LoVo (cell line): ENCODE measurements around the gene TMEM131.
A peak's percentile ranks its signal among the peaks of the same experiment; 100 is the strongest.

Source experiments
- DNase-seq: peaks from one replicate; pipeline ENCODE4 v3.0.0-alpha.2; 2016; ENCODE audit warnings: low spot score

TMEM131 gene

GRCh38 chr2:97992836-97993825 lies 2.6 kb downstream of the TMEM131 start:
- no peak for DNase-seq

GRCh38 chr2:97991081-97991856 lies 4.5 kb downstream of the TMEM131 start:
- DNase-seq: no peak

GRCh38 chr2:97988722-97989121 lies 7.0 kb downstream of the TMEM131 start:
- DNase-seq: no peak

- DNase-seq: no peak
Observed at GRCh38 chr2:97985998-97986397, 9.8 kb downstream of the TMEM131 start.

- no peak for DNase-seq
Observed at GRCh38 chr2:97983698-97984097, 12.1 kb downstream of the TMEM131 start.

- DNase-seq: no peak
Observed at GRCh38 chr2:97983134-97983533, 12.6 kb downstream of the TMEM131 start.

GRCh38 chr2:97982621-97983020 lies 13.1 kb downstream of the TMEM131 start:
- no peak for DNase-seq

- DNase-seq: no peak
Observed at GRCh38 chr2:97981961-97982360, 13.8 kb downstream of the TMEM131 start.

- DNase-seq: no peak
Observed at GRCh38 chr2:97979904-97980303, 15.8 kb downstream of the TMEM131 start.

- DNase-seq: no peak
Observed at GRCh38 chr2:97974471-97974870, 21.3 kb downstream of the TMEM131 start.

- DNase-seq: no peak
Observed at GRCh38 chr2:97970293-97971060, 25.3 kb downstream of the TMEM131 start.

- DNase-seq: no peak
Observed at GRCh38 chr2:97969081-97970067, 26.4 kb downstream of the TMEM131 start.

GRCh38 chr2:97967931-97968627 lies 27.7 kb downstream of the TMEM131 start:
- no peak for DNase-seq

GRCh38 chr2:97967216-97967592 lies 28.5 kb downstream of the TMEM131 start:
- DNase-seq: no peak

- DNase-seq: peak; percentile 14
Observed at GRCh38 chr2:97966545-97967215, 29.1 kb downstream of the TMEM131 start.

- no peak for DNase-seq
Observed at GRCh38 chr2:97965116-97965515, 30.6 kb downstream of the TMEM131 start.

GRCh38 chr2:97963880-97964279 lies 31.9 kb downstream of the TMEM131 start:
- no peak for DNase-seq

- no peak for DNase-seq
Observed at GRCh38 chr2:97963079-97963406, 32.7 kb downstream of the TMEM131 start.

GRCh38 chr2:97961534-97961933 lies 34.2 kb downstream of the TMEM131 start:
- DNase-seq: no peak

- DNase-seq: no peak
Observed at GRCh38 chr2:97958184-97958583, 37.6 kb downstream of the TMEM131 start.
